OCI-M1 (cell line): Measurements from ENCODE around the gene IMMP2L.

Source experiments
- DNase-seq: peaks from one replicate; lab custom pipeline; 2025; lab: John Stamatoyannopoulos, UW

The IMMP2L gene

DNA sequence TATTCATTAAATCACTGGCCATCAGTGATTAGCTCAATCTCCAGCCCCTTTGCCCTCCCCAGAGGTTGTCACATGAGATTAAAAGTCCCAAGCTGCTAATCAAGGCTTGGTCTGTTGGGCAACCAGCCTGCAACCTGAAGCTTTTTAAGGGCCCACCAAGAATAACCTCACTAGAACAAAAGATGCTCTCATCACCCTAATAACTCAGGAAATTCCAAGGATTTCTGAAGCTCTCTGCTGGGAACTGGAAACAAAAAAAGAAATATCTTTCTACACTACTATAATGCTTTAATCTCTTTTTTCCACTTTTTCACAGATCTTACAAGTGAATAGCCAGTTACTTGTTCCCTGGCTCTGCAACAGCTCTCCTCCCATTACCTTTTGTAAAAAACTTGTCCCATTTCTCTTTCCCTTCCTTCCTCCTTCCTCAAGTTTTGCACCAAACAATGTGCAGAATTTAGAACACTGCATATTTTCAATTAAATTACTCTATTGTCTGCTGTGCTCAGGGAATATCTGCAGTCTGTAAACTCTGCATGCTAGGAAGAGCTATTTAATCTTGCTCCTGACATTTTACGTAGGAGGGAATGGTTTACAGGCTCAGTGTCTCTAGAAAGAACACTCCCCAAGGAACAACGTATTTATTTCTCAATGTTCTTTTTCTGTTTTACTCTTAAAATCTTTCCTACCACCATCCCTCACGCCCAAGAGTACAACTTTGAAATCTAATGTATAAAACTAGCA is 169.1 kb downstream of the IMMP2L start:
- no peak for DNase-seq

DNA sequence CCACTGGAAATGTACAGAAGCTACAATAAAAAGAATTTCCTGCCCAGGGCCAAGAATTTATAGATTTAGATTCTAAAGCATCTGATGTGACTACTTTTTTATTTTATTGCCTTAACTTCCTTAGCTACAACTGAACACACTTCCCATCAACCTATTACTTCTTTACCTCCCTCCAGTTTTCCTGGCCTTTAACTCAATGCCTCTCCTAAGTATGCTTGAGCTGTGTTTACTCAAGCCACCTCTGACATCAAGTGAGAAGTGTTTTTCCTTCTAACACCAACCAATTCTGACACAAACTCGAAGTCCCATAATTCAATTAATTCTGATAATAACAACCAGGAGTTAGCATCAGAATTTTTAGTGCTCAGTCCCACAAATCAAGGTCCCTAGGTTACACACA is 170.0 kb downstream of the IMMP2L start:
- no peak for DNase-seq

DNA sequence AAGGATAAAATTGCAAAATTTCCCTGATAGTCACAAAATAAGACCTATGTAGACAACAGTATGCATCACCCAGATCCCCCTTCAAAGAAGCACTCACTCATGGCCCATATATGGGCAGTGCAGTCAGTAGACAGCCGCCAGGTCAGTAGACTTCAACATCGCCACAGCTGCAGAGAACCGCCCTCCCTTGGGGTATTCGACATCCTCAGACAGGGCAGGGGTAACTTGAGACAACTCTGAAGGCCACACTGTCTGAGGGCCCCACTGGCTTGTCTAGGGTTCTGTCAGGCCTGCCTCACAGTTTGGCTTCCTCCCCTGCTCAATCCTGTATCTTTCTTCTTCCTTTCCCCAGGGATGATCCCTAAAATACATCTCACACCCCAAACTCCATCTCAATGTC is 172.3 kb downstream of the IMMP2L start:
- no peak for DNase-seq

DNA sequence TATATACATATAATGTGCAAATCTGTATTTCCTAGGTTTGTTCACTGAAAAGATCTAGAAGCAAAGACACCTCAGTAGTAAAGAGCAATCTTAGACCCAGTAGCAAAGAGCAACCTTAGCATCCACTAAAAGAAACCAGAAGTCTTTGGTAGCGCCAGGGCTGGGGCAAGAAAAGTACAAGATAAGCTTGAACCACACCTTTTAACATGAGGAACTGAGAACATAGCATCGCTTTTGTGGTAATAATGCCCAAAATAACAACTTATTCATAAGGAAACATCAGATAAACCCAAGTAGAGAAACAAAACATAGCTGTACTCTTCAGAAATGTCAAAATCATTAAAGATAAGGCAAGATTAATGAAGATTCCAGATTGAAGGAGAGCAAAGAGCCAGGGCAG is 173.4 kb downstream of the IMMP2L start:
- DNase-seq: no peak

DNA sequence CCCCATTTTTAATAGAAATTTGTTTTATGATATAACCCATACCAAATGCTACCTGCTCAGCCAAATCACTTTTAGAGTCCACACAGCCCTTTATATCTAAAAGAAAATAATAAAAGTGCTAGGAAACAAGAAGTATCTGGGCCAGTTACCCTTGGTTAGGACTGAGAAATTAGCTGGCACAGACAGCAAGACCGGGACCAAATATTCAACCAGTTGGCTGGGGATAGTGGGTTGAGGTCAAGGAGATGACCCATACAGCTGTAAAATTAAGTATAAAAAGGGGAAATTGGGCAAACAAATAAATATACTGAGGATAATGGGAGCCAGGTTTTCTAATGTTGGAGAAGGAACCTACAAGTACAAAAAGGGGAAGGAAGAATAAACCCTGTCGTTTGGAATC is 174.3 kb downstream of the IMMP2L start:
- DNase-seq: no peak

DNA sequence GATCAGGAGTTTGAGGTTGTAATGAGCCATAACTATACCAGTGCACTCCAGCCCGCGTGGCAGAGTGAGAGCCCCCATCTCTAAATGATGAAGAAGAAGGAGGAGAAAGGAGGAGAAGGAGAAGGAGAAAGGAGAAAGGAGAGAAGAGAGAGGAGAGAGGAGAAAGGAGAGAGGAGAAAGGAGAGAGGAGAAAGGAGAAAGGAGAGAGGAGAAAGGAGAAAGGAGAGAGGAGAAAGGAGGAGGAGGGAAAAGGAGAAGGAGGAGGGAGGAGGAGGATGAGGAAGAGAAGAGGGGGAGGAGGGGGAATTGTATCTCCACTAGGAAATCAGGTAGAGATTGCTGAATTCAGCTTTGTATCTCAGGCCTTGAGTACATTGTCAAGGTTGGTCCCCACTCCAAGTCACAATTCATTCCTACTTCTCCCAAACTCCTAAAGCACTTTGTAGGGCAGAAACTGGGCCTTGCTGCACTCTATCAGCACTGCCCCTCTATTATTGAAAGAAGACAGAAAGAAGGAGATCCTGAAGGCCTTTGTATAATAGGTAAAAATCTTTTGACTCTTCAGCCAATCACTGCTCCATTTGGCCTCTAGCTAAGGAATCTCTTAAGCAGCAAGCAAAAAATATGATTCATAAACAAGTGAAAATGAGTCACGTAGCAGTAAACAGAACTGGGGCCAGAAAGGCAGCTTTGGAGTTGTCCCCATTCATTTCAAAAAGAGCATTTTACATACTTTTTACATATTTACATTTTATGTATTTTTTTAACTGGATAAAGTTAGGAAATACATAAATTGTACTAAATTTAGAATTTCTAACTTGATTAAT is 178.0 kb downstream of the IMMP2L start:
- no peak for DNase-seq

DNA sequence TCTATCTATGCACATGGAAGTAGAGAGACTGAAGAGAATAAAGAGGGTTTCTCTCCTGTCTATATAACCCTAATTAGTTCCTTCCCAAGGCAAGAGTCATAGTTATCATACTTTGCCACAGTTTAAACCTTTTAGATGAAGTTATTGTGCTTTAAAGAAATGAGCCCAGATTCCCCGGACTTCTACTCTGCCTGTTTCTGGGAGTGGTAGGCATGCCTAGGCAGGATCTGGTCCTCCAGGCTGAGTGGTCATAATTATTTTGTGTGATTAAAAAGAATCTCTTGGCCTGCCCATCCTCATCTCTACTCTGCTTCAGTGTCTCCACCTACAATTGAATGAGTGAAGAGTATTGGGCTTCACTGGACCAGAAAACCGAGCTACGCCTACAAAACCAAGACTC is 179.2 kb downstream of the IMMP2L start:
- DNase-seq: no peak

DNA sequence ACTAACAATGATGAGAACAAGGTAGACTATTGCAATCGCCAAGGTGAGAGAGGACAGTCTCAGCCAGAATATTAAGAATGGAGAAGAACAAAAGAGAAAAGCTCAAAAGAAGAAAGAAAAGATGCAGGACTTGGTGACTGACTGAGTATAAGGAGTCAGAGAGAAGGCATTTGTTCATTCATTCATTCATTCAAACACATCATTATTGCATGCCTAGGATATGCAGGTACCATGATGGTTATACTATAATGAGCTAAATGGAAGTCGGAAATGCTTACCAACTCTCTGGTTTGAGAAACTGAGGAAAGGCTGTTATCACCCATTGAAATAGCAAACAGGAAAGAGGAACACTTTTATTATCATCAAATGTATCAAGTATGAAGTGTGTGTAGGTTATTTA is 180.7 kb downstream of the IMMP2L start:
- no peak for DNase-seq

DNA sequence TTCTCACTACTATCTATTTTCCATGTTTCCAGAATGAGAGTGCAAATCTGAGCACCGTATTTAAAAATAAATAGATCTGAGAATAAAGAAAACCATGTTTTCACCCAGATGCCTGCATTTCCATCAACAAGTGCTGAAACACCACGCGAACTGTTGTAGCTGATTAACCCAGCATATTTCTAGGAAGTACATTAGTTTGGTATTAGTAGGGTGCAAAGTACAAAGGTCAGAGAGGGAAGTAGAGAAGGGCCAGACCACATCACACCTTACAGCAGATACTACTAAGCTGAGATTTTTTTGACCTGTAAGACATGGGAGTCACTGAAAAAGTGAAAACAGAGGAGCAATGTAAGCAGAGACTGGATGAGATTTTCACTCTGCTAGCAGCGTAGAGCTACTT is 181.3 kb downstream of the IMMP2L start:
- DNase-seq: no peak

DNA sequence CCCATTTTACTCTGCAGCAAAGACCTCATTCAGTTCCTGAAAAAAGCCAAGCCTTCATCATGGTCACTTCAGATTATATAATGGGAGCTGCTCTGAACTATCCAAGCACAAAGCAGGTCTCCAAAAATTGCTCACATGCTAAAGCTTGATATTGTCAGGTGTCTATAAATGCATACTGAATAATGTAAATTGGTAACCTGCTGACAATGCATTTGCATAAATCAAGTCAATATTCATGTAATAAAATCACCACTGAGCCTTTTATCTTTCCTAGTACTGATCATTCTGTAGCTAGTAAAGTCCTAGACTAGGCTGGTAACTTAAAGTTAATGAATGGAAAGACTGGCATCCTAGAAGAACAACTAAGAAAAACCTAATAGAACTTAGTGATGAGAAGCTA is 188.3 kb downstream of the IMMP2L start:
- no peak for DNase-seq

DNA sequence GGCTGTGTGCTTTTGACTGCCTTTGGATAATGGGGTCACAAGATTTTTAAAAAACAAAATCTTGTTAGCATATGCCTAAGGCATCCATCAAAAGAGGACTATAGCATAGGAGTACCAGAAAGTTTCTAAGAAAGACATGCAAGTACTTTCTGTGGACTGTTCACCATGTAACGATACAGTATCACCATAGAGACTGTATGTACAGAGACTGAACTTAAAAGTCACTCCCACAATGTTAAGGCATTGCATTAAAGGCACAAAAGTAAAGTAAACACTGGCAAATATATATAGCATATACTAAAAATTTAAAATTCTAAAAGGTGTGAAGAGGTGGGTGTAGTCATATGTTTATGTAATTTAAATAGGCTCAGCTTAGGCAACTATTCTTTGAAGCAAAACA is 190.9 kb downstream of the IMMP2L start:
- no peak for DNase-seq

DNA sequence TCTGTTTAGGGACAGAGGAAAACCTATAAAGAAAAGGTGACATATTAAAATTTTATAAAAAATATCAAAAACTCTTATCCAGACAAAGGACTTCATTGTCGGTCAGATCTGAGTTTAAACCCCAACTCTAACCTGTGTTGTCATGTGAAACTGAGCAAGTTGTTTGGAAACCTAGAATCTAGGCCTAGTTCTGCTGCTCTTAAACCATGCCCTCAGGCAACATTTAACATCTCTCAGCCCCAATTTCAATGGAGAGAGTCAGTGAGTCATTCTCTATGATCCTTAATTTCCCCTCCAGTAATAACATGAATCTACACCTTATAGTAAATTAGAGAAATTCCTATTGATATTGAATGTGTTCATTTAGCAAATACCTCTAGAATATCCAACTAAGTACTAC is 192.3 kb downstream of the IMMP2L start:
- DNase-seq: no peak

DNA sequence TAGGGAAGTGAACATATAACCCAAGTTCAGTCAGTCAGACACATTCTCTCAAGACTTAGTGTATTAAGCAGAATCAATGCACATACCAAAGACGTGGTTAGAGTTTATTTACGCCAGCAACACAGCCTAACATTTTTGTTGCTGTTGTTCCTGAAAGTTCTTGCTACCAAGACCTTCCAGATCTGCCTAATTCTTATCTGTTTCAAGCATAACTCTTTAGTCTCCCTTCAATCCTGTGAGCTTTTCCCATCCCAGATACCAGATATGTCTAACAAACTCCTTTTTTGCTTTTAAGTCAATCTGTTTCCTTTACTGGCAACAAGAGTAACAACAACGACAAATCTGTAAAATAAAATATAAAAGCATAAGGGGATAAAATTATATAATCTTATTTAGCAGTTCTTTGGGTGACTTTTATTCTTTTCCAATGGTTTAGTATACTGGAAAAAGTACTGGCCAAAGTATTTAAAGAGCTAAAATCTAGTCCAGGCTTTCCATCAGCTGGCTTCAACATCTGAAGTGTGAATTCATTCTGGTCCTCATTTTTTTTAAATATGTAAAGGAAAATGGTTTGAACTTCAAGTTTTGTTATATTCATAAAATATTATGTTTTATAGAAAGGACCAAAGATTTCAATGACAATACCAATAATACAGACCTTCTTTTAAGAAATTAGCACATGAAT is 193.8 kb downstream of the IMMP2L start:
- DNase-seq: no peak

DNA sequence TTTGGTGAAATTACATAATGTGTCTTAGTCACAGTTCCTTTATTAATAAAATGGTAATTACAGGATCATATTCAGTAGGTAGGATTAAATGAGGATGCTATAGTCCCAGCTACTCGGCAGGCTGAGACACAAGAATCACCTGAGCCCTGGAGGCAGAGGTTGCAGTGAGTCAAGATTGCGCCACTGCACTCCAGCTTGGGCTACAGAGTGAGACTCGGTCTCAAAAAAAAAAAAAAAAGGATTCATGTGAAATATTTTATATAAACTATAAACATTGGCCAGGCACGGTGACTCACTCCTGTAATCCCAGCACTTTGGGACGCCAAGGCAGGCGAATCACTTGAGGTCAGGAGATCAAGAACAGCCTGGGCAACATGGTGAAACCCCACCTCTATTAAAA is 197.9 kb downstream of the IMMP2L start:
- DNase-seq: no peak

DNA sequence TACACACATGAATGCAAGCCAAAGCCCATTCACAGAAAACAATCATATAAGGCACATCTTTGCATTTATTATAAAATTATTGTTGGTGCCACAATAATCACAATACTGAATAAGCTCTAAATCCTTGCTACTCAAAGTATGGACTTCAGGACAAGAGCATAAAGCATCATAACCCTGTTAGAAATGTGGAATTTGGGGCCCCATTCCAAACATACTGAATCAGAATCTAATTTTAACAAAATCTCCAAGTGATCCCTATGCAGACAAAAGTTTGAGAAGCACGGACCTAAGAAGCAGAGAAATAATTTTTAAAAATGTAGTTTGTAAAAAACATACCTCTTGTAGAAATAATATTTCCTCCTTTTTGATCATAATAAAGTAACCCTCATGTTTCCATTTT is 199.2 kb downstream of the IMMP2L start:
- DNase-seq: no peak

DNA sequence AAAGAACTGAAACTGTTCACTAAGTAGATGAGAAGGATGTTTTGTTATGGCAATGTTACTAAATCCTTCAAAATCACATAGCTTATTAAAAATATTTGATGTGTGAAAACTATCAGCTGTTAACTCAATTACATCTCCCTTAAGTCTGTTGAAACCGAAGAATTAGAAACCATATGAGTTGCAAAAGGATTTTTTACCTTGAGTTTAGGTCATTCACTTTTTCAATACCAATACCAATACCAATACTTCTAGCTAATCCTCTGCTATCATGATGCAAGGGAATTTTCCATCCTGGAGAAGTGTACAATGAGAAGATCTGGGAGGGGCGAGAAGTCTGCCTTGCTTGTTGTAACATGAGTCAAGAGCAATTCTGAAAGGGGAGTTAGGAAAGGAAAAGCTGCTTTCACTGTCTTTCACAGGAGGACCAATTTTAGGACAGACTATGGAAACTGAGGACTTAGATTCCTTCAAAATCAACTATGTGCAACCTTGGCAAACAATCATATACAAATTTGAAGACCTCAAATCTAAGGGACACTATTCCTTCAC is 199.7 kb downstream of the IMMP2L start:
- DNase-seq: no peak

DNA sequence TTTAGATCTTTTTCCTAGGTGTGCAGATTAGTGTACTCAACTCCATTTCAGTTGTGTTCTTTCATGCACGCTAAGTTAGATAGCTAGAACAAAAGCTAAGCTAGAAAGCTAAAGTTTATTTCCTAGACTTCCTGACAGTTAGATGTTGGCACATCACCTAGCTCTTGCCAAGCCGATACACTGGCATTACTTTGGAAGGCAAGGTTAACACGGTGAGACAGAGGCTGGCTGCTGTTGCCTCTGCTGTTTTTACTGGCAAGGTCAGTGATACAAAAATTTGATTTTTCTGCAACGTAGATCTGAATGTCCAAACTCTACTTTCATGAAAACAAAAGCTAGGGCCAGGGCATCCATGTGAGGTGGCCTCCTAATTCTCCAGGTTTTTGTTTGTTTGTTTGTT is 203.4 kb downstream of the IMMP2L start:
- DNase-seq: no peak

DNA sequence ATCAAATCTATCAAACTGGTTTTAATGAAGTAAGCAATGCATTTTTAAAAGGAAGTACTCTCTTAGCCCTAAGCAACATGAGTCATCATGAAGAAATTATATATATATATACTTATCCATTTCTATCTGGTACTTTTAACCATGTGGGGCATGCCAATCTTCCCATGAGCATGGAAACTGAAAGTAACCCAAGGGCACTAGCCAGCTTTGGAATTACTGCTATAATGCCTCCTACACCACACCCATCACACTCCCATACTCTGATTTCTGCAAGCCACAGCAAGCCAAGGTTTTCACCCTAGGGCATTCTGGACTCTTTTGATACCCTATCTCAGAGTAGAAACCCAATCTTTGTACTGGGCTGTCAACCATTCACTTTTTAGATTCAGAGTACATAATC is 204.6 kb downstream of the IMMP2L start:
- DNase-seq: peak; percentile 39

DNA sequence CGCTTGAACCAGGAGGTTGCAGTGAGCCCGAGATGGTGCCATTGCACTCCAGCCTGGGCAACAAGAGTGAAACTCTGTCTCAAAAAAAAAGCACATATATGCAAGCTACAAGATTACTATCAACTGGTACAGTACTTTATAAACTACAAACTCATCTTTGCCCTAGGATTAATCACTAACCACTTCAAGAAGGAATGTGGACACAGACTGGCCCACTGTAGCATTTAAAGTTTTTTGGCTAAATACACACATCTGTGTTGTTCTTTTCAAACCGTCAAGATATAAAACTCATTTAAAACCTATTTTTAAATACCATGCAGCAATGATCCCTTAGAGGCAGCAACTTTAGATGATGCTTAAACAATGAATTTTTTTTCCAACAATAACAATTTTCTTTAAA is 205.4 kb downstream of the IMMP2L start:
- no peak for DNase-seq

DNA sequence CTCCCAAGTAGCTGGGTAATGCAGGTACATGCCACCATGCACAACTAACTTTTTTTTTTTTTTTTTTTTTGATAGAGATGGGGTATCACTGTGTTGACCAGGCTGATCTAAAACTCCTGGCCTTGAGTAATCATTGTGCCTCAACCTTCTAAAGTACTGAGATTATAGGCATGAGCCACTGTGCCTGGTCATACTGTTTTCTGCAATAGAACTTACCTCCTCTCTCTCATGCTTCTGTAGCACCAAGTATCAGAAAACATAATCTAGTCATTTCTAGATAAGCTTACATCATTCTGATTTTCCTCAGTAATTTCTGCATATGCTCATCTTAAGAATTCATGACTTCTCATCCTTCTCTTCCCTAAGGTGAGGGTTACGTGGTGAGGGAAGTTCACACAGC is 210.0 kb downstream of the IMMP2L start:
- no peak for DNase-seq

DNA sequence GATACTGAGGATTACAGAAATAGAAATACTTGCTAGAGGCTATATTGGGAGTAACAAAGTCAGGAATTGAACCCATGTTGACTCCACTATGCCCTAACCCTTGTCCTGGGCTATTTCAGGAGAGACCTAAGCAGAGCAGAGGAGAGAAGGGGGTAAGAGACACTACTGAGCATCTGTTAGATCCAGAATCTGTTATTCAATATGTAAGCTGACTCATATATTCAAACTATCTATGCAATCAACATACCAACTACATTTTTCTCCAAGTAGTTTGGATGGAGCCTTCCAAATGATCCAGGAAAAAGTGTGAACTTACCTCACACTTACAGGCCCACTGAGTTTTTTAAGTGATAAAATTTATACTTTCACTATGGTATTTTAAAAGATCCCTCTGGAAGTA is 216.1 kb downstream of the IMMP2L start:
- DNase-seq: no peak

DNA sequence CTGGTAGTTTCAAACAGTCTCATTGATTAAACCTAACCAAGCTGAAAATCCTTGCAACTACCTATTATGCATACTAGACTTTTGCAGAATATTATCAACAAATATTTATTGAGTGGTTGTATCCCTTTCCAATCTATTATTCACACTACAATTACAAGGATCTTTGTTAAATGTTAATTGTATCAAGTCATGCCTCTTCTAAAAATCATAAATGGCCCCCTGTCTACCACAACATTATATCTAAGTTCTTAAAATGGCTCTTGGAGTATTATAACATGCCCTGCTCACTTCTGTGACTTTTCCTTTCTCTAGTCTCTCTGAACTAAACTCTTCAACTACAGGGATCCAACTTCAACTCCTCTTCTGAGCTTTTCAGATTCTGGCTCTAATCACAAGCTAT is 219.3 kb downstream of the IMMP2L start:
- DNase-seq: no peak

DNA sequence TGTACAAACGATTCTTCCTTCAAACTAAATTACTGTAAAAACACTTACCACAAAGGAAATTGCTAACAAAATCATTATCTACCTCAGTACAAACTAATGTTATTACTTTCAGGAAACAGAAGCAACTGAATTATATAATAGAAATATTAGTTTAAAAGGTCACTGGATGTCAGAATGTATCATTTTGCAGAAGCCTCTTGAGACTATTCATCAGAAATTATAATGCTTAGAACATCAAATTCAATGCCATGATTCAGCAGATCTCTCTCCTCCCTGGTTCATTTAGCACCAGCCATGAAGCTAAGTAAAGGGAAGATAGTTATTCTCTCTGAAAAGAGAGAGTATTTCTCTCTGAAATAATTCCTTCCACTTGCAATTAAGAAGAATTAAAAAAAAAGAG is 223.3 kb downstream of the IMMP2L start:
- peak; percentile 10 for DNase-seq
